Endothelial cell (in vitro differentiated cells): ENCODE data around the gene TMEM204. TPM values are rescaled to one million over a fixed set of nuclear protein-coding genes. Genes with fewer than 3 reads are reported as not detected.

Source experiments
- DNase-seq: peaks from one replicate; pipeline ENCODE4 v3.0.0; 2021; ENCODE audit warnings: low spot score
- H3K27ac Mint-ChIP-seq: one replicate; pipeline ENCODE4 v1.8.0; 2021; ENCODE audit warnings: mixed read lengths, inconsistent platforms; ENCODE audit not compliant: unreplicated experiment
- H3K27me3 Mint-ChIP-seq: one replicate; pipeline ENCODE4 v1.8.0; 2021; ENCODE audit warnings: mild to moderate bottlenecking, moderate library complexity, mixed read lengths, inconsistent platforms; ENCODE audit not compliant: unreplicated experiment
- H3K36me3 Mint-ChIP-seq: one replicate; pipeline ENCODE4 v1.8.0; 2021; ENCODE audit warnings: mild to moderate bottlenecking, low read depth, mixed read lengths, inconsistent platforms; ENCODE audit not compliant: unreplicated experiment
- H3K4me1 Mint-ChIP-seq: one replicate; pipeline ENCODE4 v1.8.0; 2021; ENCODE audit warnings: mild to moderate bottlenecking, mixed read lengths, inconsistent platforms; ENCODE audit not compliant: unreplicated experiment
- H3K4me3 Mint-ChIP-seq: one replicate; pipeline ENCODE4 v1.8.0; 2021; ENCODE audit warnings: mild to moderate bottlenecking, mixed read lengths, inconsistent platforms; ENCODE audit not compliant: unreplicated experiment
- H3K9me3 Mint-ChIP-seq: one replicate; pipeline ENCODE4 v1.8.0; 2021; ENCODE audit warnings: mixed read lengths, inconsistent platforms; ENCODE audit not compliant: unreplicated experiment
- CTCF ChIP-seq: fragments of 200-600 bp; sonication (generic); IDR thresholded peaks from one replicate; pipeline ENCODE4 v1.5.0; 2021; ENCODE audit warnings: antibody characterized with exemption; ENCODE audit not compliant: unreplicated experiment
- total RNA-seq: library from RNA; stranded (reverse); fragmentation: NEBNext Ultra II Directional; extraction: Animal tissue kit (Norgen Biotek cat#: 25700); gene quantifications from one replicate; pipeline ENCODE4 v1.2.1, GENCODE V29; 2021; ENCODE audit not compliant: unreplicated experiment

TMEM204 gene
- total RNA-seq, 1 donor from 2014 or later: 66.3 TPM

- Mint-ChIP-seq H3K27me3 (peaks cover 5% of the 10 kb centered on the region), H3K27ac (no peak overlapping the region), H3K9me3 (no peaks in the 10 kb centered on the region), H3K4me3 (no peak overlapping the region), H3K36me3 (peaks cover 41% of the 10 kb centered on the region), H3K4me1 (peaks cover 54% of the 10 kb centered on the region)
- no peak for TF ChIP-seq CTCF
- DNase-seq: no peak
Measured at GRCh38 chr16:1541293-1542165, 8.1 kb downstream of the TMEM204 start.

DNA sequence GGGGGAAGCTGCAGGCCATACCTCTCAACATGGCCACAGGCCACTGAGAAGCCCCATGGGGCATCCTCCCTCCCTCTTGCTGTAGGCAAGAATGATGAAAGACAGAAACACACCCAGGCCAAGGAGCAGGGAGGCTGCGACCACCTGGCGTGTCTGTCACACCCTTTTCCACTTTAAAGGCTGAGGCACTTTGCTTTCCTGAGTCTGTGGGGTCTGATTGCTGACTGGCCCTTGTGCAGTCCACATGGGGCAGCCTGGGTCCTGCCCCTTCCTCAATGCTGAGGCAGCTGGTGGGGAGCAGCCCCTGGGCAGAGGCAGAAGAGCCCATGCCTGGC is 8.7 kb downstream of the TMEM204 start:
- DNase-seq: no peak
- Mint-ChIP-seq H3K27me3 (peaks cover 5% of the 10 kb centered on the region), H3K9me3 (no peaks in the 10 kb centered on the region), H3K27ac (peak overlapping the region; percentile 52), H3K4me3 (peak overlapping the region; percentile 42), H3K4me1 (peaks cover 54% of the 10 kb centered on the region), H3K36me3 (peaks cover 39% of the 10 kb centered on the region)
- TF ChIP-seq CTCF: no peak

DNA sequence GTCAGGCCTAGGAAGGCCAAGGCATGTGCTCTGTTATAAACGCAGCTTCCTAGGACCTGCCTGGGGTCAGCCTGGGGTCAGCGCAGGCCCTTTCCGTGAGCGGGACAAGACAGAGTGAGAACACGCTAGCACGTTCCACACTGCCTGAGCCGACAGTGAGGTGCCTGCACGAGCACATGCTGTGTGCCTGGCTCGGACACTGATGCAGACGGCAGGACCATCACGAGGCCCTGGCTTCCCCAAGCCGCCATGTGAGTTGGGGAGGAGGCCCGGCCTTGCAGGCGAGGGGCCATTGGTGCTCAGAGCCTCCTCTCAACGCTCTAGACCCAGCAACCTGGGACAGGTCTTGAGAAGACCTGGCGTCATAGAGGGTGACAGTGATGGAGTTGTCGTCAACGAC is 9.1 kb downstream of the TMEM204 start:
- Mint-ChIP-seq H3K9me3 (no peaks in the 10 kb centered on the region), H3K27me3 (peaks cover 5% of the 10 kb centered on the region), H3K27ac (peak overlapping the region; percentile 52), H3K36me3 (peaks cover 37% of the 10 kb centered on the region), H3K4me1 (peaks cover 56% of the 10 kb centered on the region), H3K4me3 (no peak overlapping the region)
- no peak for TF ChIP-seq CTCF
- DNase-seq: no peak

DNA sequence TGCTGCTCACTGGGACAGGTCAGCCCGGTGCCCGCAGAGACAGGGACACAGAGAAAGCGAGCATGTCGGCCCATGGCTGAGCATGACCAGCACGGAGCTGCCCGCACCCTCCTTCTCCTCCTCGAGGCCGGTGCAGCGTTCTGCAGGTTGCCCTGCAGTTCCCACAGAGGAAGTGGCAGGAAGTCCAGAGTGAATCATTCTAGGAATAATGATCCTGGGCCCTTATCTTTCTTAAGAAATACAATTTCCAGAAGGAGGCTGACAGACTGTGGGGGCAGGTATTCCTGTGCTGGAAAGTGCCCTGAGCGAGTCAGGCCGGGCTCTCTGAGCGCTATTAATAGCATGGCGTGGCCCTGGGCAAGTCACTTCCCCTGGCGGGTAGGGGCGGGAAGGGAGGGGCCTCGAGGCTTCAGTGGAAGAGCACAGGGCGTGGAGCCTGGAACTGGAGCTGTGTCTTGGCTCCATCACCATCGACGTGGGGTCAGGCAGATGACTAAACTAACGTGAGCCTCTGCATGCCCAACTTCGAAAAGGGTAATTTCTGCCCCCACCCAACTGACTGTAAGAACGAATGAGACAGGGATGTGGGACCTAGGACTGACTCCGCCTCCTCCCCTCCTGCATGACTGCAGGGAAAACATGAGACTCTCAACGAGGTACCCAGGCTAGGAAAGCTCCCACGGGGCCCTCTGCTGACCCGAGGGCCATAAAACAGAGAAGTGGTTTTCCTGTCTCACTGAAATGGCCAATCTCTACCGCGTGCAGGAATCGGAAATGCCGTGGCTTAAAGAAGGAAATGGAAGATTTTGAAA is 9.8 kb downstream of the TMEM204 start:
- no peaks in the 10 kb centered on the region for H3K9me3 Mint-ChIP-seq
- peaks cover 38% of the 10 kb centered on the region for H3K36me3 Mint-ChIP-seq
- peaks cover 62% of the 10 kb centered on the region for H3K4me1 Mint-ChIP-seq
- TF ChIP-seq CTCF: no peak
- H3K4me3 Mint-ChIP-seq: peak overlapping the region; percentile 65
- DNase-seq: peak; percentile 25
- peaks cover 5% of the 10 kb centered on the region for H3K27me3 Mint-ChIP-seq
- H3K27ac Mint-ChIP-seq: peak overlapping the region; percentile 92
